Activated T-cell treated with anti-CD3 and anti-CD28 coated beads for 4 hours (primary cell): ENCODE data around the gene FFAR1.

ENCODE experiments used
- DNase-seq: peaks from one replicate; pipeline ENCODE4 v3.0.0-alpha.2; 2020

Gene FFAR1

DNA sequence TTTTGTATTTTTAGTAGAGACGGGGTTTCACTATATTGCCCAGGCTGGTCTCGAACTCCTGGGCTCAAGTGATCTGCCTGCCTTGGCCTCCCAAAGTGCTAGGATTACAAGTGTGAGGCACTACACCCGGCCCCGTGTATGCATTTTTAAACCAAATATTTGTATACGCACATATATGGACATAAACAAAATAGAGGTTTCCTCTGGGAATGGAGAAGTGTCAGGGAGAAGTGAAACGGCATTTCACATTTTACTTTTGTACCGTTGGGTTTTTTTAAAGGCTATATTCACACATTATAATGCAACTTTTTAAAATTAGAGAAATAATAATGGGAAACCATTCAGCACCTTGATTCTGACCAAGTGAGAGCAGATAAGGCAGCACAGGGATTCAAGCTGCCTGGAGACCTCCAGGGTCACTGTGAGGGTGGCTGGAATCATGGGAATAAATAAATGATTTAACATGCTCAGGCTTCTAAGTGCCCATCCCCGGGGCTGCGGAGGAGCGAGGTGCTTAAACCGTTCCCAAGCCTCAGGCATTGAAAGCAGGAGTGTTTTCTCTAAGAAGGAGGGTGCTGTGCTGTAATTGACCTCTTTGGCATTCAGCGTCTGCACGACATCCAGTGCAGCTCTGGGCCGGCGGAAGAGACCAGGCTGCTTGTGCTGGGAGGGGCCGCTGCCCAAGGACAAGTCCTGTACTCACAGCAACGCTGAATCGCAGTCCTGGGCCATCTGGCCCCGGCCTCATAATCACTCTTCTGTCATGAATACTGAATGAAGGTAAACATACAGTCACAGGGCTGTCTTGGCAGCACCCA is 47.9 kb downstream of the FFAR1 start:
- no peak for DNase-seq

DNA sequence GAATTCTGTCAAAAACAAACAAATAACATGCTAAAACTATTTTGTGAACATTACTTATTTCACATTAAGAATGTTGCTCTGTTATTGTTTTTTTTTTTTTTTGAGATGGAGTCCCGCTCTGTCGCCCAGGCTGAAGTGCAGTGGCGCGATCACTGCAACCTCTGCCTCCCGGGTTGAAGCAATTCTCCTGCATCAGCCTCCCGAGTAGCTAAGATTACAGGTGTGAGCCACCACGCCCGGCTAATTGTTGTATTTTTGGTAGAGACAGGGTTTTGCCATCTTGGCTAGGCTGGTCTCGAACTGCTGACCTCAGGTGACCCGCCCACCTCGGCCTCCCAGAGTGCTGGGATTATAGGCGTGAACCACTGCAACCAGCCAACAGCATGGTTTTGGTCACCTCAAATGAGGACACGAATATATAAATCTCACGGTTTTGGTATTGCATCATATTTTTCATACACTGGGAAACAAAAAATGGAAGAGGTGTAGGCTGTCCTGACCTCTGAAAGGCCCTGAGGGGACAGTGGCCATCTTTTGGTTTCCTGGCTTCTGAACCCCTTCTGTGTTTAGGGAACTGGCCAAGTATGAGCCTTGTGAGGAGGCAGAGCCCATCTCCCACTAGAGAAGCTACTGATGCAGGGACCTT is 48.7 kb downstream of the FFAR1 start:
- DNase-seq, result no peak

DNA sequence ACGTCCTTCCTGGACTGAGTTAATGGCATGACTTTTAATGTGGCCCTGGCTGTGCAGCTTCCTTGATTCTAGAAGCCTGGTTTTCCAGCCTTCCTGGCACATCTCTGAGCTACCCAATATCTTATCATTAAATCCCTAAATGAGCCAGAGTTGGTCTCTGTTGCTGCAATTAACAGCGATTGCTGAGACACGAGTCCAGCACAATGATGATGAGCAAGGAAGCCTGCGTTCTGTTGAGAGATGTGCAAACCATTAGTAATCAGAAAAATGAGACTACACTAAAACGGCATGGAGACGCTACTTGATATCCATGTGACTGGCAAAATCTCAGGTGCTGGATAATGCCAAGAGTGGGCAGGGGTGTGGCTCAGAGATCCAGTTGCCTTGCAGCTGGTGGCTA is 49.4 kb downstream of the FFAR1 start:
- DNase-seq, result no peak
